ENCODE results near the gene TIE1.

TIE1 gene

GRCh38 chr1:43274125-43274803 lies 26.5 kb upstream of the TIE1 start:
- no peak for DNase-seq

GRCh38 chr1:43274804-43275180 lies 26.0 kb upstream of the TIE1 start:
- no peak for DNase-seq

- no peak for DNase-seq
Measured at GRCh38 chr1:43275826-43276620, 24.8 kb upstream of the TIE1 start.

GRCh38 chr1:43276673-43277072 lies 24.1 kb upstream of the TIE1 start:
- DNase-seq, result no peak

- no peak for DNase-seq
Measured at GRCh38 chr1:43277116-43277876, 23.5 kb upstream of the TIE1 start.

GRCh38 chr1:43279161-43279560 lies 21.6 kb upstream of the TIE1 start:
- no peak for DNase-seq

- DNase-seq, result no peak
Measured at GRCh38 chr1:43279666-43280065, 21.1 kb upstream of the TIE1 start.

- no peak for DNase-seq
Measured at GRCh38 chr1:43280692-43281091, 20.1 kb upstream of the TIE1 start.

- DNase-seq, result no peak
Measured at GRCh38 chr1:43282220-43283195, 18.3 kb upstream of the TIE1 start.

- no peak for DNase-seq
Measured at GRCh38 chr1:43284065-43284464, 16.7 kb upstream of the TIE1 start.

GRCh38 chr1:43284546-43285110 lies 16.2 kb upstream of the TIE1 start:
- no peak for DNase-seq

- DNase-seq, result no peak
Measured at GRCh38 chr1:43285269-43285990, 15.4 kb upstream of the TIE1 start, which contains the start of gene C1orf210. TSS of gene C1orf210 (minus strand) at chr1:43285581. CDS start at chr1:43283270, 2,311 bp downstream.

GRCh38 chr1:43286115-43286514 lies 14.7 kb upstream of the TIE1 start:
- DNase-seq, result no peak

- no peak for DNase-seq
Measured at GRCh38 chr1:43286533-43286932, 14.2 kb upstream of the TIE1 start.

- DNase-seq, result no peak
Measured at GRCh38 chr1:43288058-43288784, 12.6 kb upstream of the TIE1 start.

- no peak for DNase-seq
Measured at GRCh38 chr1:43288785-43289706, 11.7 kb upstream of the TIE1 start.

- DNase-seq, result no peak
Measured at GRCh38 chr1:43292216-43292615, 8.6 kb upstream of the TIE1 start.

GRCh38 chr1:43292679-43293078 lies 8.1 kb upstream of the TIE1 start:
- no peak for DNase-seq

GRCh38 chr1:43293176-43293575 lies 7.6 kb upstream of the TIE1 start:
- DNase-seq, result no peak

All from left hindlimb (tissue), 1 donor.